Activated gamma-delta T cell treated with anti-CD3 and anti-CD28 coated beads, Interleukin-2, amount 50 U/mL, for 16 hours (primary cell): ENCODE results near the gene MTFR1L.

Source experiments
- DNase-seq: peaks from one replicate; pipeline ENCODE4 v3.0.0-alpha.2; 2020; ENCODE audit warnings: low read depth

The MTFR1L gene

GRCh38 chr1:25878690-25879089, 58.9 kb downstream of the MTFR1L start:
- no peak for DNase-seq

DNA sequence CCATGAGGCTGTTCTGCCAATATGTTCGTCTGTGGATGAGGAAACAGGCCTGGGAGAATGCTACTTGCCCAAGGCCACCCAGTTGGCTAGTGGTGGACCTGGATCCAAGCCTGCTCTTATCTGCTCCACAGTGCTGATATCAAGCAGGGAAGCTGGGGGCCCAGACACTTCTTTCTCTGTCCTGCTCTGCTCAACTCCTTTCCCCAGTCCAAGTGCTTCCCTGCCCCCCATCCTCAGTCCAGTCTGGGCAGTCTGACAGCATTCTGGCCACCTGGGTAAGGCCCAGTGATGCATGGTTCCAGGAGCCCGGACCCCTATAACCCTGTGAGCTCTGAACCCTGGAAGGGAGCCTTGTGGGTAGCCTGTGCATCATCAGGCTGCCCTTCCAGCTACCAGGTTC, 59.9 kb downstream of the MTFR1L start:
- DNase-seq: no peak

- DNase-seq: no peak
These were observed 60.8 kb downstream of the MTFR1L start for GRCh38 chr1:25880518-25880917.

DNA sequence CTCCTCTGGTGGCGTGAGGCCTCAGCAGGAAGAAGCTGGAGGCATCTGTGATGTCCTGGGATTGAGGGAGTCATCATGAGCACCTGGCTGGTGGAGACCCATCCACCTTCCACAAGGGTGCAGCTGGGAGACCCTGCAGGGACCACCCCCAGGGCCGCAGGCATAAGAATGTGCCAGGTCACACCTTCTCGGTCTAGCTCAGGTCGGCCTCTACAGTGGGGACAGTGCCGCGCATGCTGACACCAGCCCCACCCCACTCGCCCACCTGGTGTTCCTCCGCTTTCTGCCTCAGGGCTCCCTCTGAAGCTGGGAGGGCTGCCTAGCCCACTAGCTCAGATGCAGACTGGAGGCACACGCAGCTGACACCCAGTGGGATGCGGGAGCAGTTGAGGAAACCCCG, 61.5 kb downstream of the MTFR1L start:
- no peak for DNase-seq
